GM18502 (cell line): ENCODE data around the gene SLC6A18.

Experiments used
- ATAC-seq: cut with Tn5 transposase; IDR thresholded peaks from one replicate; pipeline ENCODE4 v1.9.1; 2021; ENCODE audit warnings: mild to moderate bottlenecking; ENCODE audit not compliant: unreplicated experiment, poor library complexity

The SLC6A18 gene

DNA sequence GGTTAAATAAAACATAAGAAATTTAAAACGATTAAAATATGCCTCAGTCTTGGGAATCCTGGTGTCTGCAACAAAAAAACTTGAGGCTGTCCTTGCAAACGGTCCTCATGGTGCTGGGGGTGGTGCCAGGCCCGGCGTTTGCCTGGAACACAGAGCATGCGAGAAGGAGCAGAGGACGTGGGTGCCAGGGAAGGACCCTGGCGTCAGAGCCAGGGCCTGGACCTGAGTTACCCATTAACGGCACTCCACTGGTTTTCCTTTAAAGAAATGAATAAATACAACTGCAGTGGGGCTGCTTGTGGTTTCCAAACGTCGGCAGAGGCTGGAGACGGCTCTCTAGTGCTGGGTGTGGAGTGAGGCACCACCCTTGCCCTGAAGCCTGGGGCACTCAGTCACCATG, at the start of gene SLC6A18:
TSS of gene SLC6A18 (plus strand) at position 301 of the 400 bp plus-strand sequence. CDS start at position 398, 97 bp downstream.
- no peak for ATAC-seq

GRCh38 chr5:1175801-1176472, 49.2 kb upstream of the SLC6A18 start:
- ATAC-seq = no peak

GRCh38 chr5:1176473-1177391, 48.4 kb upstream of the SLC6A18 start:
- ATAC-seq = no peak

DNA sequence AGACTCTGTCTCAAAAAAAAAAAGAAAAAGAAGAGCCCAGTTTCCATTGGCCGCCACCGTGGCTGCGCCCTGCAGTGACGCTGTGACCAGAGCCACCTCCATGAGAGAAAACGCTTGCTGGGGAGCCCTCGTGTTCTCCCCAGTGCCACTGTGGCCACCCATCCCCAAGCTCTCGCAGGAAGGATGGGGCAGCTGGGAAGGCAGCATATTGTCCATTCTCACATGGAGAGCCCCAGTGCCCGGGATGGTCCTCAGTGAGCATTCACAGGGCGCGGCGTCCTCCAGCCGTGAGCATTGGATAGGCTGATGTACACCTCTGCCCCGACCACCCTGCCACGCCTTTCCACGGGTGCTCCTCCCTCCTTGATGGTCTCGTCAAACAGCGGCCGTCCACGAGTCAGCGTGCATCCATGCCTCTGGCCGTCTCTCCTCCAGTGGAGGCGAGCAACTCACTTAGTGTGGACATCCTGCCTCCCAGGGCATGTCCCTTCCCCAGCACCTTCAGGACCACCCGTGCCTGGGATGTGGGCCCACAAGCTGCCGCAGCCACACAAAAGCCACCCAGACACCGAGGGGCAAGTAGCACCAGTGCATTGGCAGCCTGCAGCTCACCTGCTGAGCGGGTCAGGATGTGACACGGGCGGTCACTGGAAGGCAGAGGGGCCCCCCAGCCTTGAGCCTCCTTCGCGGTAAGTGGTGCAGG, 47.2 kb upstream of the SLC6A18 start:
- ATAC-seq = no peak

DNA sequence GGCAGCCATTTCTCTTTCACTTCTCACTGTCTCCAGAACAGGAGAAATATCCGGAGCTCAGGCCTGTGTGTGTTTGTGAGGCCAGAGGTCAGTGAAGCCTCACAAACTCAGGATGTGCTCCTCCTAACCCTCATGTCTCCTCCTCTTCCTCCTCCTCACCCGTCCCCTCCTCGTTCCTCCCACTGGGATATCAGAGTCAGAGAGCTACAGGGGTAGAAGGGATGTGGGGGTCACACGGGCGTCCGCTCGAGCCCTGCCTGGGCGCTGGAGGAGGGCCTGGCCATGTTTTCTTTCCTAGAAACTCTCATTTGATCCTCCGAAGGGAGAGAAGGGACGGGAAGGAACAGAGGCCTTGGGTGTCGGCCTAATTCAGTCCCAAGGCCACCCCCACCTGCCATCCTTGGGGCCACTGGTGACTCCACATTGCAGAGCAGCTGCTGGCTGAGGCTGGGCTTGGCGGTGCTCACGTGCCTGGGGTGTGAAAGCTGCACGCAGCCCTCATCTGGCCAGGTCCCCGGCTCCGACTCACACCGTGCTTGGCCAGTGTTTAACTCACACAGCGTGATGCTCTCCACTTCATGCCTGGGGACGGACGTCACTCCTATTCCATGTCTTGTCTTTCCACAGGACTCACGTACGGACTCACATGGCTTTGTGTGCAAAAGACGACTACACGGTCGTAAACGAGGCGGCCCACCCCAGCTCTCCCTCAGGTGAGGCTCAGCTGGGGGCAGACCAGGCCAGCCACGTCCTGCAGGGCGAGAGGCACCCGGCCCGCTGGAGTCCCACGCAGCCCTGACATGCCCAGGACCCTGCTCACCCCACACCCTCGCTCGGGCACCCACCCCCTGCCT, 46.4 kb upstream of the SLC6A18 start:
- no peak for ATAC-seq

DNA sequence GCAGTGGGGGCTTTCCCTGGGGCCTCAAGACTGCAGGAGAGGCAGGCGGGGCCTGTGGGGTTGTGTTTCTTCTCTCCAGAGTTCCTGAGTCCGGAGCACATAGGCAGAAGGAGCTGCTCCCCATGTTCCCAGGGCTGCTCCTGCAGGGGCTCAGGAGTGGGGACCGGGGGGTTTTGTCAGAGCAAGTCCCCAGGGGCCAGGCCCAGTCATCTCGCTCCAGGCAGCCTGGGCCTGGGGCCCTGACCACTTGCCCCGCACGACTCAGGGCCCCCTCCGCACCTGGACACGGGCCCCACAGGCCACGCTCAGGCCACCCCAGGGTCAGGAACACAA, 45.8 kb upstream of the SLC6A18 start:
- ATAC-seq = no peak

- ATAC-seq = no peak
Observed at GRCh38 chr5:1180096-1180495, 45.1 kb upstream of the SLC6A18 start.

- no peak for ATAC-seq
Observed at GRCh38 chr5:1180841-1181271, 44.3 kb upstream of the SLC6A18 start.

GRCh38 chr5:1181451-1182359, 43.5 kb upstream of the SLC6A18 start:
- ATAC-seq = no peak

DNA sequence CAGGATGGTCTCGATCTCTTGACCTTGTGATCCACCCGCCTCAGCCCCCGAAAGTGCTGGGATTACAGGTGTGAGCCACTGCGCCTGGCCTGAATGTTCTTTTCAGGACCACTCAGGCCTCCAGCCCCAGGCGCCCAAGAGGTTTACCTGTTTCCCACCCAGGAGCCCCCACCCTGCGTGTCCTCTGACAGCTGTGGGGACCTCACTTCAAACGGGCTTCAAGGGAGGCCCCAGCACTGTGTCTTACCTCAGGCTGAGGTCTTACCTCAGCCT, 42.9 kb upstream of the SLC6A18 start:
- no peak for ATAC-seq

GRCh38 chr5:1182633-1183423, 42.4 kb upstream of the SLC6A18 start:
- ATAC-seq = no peak

DNA sequence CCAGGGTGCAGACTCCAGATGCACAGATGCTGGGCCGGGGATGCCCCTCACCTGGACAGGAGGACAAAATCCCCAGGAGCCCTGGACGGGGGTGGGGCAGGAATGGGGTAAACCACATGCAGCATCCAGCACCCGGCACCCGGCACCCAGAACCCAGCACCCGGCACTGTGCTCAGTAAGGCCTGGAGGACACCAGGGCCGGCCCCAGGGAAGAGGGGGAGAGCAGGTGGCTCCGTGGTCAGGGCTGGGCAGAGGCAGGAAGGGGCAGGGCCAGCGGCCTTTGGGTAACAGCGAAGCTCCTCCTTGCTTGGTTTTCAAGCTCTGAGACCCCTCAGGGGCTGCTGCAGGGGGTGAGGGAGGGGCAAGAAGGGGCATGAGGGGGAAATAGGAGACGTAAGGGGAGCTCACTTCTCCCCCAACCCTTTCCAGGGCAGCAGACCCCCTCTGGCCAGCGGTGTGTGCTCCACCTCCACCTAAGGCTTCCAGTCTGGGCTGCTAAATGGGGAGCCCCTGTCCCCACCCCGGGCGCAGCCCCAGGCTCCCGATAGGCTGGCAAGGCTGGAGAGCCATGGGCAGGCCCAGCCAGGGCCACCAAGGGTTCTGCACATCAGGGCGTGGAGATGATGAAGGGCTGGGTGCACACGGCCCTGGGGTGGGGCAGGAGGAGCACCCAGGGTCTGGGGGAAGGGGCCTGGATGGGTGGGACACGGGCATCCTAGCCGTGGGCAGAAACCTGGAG, 41.6 kb upstream of the SLC6A18 start:
- no peak for ATAC-seq

DNA sequence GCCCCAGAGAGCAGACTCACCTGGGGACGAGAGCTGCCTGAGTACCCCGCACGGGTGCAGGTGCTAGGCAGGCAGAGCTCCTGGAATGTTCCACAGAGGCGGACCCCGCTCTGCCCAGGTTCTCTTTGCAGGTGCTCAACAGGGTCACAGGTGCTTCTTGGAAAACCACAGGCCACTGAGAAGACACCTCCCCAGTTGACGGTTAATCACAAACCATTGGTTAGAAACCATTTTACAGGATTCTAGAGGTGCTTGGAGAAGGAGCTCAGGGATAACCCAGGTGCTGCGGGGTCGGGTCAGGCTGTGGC, 41.1 kb upstream of the SLC6A18 start:
- ATAC-seq = no peak

DNA sequence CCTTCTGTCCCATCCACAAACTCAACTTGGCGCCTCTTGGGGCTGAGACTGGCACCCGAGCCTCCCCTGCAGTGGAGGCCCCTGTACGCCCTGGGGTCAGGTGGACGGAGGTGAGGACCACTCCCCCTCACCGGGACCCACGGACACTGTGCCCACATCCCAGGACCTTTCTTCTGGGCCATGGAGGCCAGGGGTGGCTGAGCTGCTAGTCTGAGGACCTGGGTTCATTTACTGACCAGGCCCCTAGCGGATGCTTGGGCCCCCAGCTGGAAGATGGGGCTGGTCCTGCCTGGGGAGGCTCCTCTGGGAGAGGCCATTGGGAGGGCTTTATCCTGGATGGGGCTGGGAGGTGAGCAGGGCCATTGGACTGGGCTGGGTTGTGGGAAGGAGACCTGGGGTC, 40.7 kb upstream of the SLC6A18 start:
- ATAC-seq = no peak

- no peak for ATAC-seq
Observed at GRCh38 chr5:1185038-1185627, 40.0 kb upstream of the SLC6A18 start.

GRCh38 chr5:1185629-1186350, 39.4 kb upstream of the SLC6A18 start:
- no peak for ATAC-seq
